ENCODE data around the gene RPTOR. TPM values are rescaled to one million over a fixed set of nuclear protein-coding genes. Genes with fewer than 3 reads are reported as not detected.

The RPTOR gene
- total RNA-seq, 3 donors from 2014 or later (not counting 1 experiment from before 2014, with no cell fraction given), result 49.2 to 63.6 (median 55.4) TPM

GRCh38 chr17:80783971-80784370, 239.3 kb downstream of the RPTOR start:
- H3K36me3 ChIP-seq (ENCODE audit: control insufficient read depth, insufficient read depth, low read length), result no peaks in the 10 kb centered on the region
- no peak overlapping the region for H3K4me3 Mint-ChIP-seq
- no peak overlapping the region for H3K27ac ChIP-seq (ENCODE audit: low read length)
- peaks cover 46% of the 10 kb centered on the region for H3K4me1 ChIP-seq (ENCODE audit: control insufficient read depth, insufficient read depth, low read length)
- H3K4me1 Mint-ChIP-seq, result peaks cover 37 to 58% of the 10 kb centered on the region in 2 donors
- no peak overlapping the region for H3K4me3 ChIP-seq (ENCODE audit: low read length)
- ATAC-seq (no peak), DNase-seq (no peak)
- no peak for TF ChIP-seq CTCF (IDR thresholded peaks at IDR 0.05)
- no peaks in the 10 kb centered on the region for H3K9me3 ChIP-seq (ENCODE audit: control insufficient read depth, insufficient read depth, low read length)
- no peaks in the 10 kb centered on the region for H3K36me3 Mint-ChIP-seq
- H3K27me3 Mint-ChIP-seq (ENCODE audit: low read depth in 2 of 2), result no peaks in the 10 kb centered on the region
- H3K9me3 Mint-ChIP-seq, result no peaks in the 10 kb centered on the region
- 98% methylated on average over 5 of the region's 6 CpGs for WGBS (ENCODE audit: insufficient coverage)
- no peaks in the 10 kb centered on the region for H3K27me3 ChIP-seq (ENCODE audit: control insufficient read depth, insufficient read depth, low read length)
- H3K27ac Mint-ChIP-seq, result no peak overlapping the region
- intact Hi-C loops (cut with micrococcal nuclease), result loop anchor here (5.0 kb wide), 1 partner anchor 47 kb away; no protein-coding TSS in a partner anchor

- H3K4me1 ChIP-seq (ENCODE audit: control insufficient read depth, insufficient read depth, low read length), result peaks cover 49% of the 10 kb centered on the region
- peak in 1 of 2 donors; percentile 47 for DNase-seq
- no peaks in the 10 kb centered on the region for H3K9me3 ChIP-seq (ENCODE audit: control insufficient read depth, insufficient read depth, low read length)
- H3K36me3 ChIP-seq (ENCODE audit: control insufficient read depth, insufficient read depth, low read length), result no peaks in the 10 kb centered on the region
- TF ChIP-seq CTCF (IDR thresholded peaks at IDR 0.05), result no peak
- H3K4me3 ChIP-seq (ENCODE audit: low read length), result no peak overlapping the region
- no peak overlapping the region for H3K27ac ChIP-seq (ENCODE audit: low read length)
- Mint-ChIP-seq H3K27me3 (ENCODE audit: low read depth in 2 of 2) (no peaks in the 10 kb centered on the region), H3K4me3 (no peak overlapping the region), H3K27ac (no peak overlapping the region), H3K9me3 (no peaks in the 10 kb centered on the region), H3K36me3 (no peaks in the 10 kb centered on the region), H3K4me1 (peaks cover 45 to 65% of the 10 kb centered on the region in 2 donors)
- no peak for ATAC-seq
- intact Hi-C loops (cut with micrococcal nuclease), result no loop called here
- H3K27me3 ChIP-seq (ENCODE audit: control insufficient read depth, insufficient read depth, low read length), result no peaks in the 10 kb centered on the region
- 96% methylated on average over 18 of the region's 19 CpGs for WGBS (ENCODE audit: insufficient coverage)
Observed at GRCh38 chr17:80785477-80786178, 241.0 kb downstream of the RPTOR start.

DNA sequence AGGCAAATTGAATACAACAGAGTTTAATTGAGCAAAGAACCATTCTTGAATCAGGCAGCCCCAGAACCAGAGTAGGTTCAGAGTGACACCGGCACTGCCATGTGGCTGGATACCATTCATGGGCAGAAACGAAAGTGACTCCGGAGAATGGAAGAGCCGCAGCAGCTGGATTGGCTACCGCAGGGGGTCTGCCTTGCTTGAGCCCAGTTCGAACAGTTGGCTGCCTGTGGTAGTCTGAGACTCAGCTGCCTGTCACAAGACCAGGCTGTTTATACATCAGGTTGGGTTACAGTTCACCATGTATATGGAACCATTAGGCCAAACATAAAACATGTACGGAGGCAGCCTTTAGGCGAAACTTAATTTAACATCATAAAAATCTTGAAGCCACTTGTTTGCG, 241.8 kb downstream of the RPTOR start:
- Mint-ChIP-seq H3K36me3 (no peaks in the 10 kb centered on the region), H3K4me3 (no peak overlapping the region), H3K9me3 (no peaks in the 10 kb centered on the region), H3K4me1 (peaks cover 40 to 65% of the 10 kb centered on the region in 2 donors), H3K27me3 (ENCODE audit: low read depth in 2 of 2) (no peaks in the 10 kb centered on the region), H3K27ac (no peak overlapping the region)
- Histone ChIP-seq H3K4me1 (ENCODE audit: control insufficient read depth, insufficient read depth, low read length) (peaks cover 45% of the 10 kb centered on the region), H3K36me3 (ENCODE audit: control insufficient read depth, insufficient read depth, low read length) (no peaks in the 10 kb centered on the region), H3K4me3 (ENCODE audit: low read length) (no peak overlapping the region), H3K27ac (ENCODE audit: low read length) (no peak overlapping the region), H3K27me3 (ENCODE audit: control insufficient read depth, insufficient read depth, low read length) (no peaks in the 10 kb centered on the region), H3K9me3 (ENCODE audit: control insufficient read depth, insufficient read depth, low read length) (no peaks in the 10 kb centered on the region)
- no peak for TF ChIP-seq CTCF (IDR thresholded peaks at IDR 0.05)
- WGBS (ENCODE audit: insufficient coverage), result 98% methylated on average over 9 of the region's 9 CpGs
- ATAC-seq, result no peak
- DNase-seq, result no peak
- intact Hi-C loops (cut with micrococcal nuclease), result no loop called here

- Mint-ChIP-seq H3K4me1 (peaks cover 40 to 61% of the 10 kb centered on the region in 2 donors), H3K36me3 (no peaks in the 10 kb centered on the region), H3K4me3 (no peak overlapping the region), H3K9me3 (no peaks in the 10 kb centered on the region), H3K27ac (no peak overlapping the region), H3K27me3 (ENCODE audit: low read depth in 2 of 2) (no peaks in the 10 kb centered on the region)
- no peaks in the 10 kb centered on the region for H3K36me3 ChIP-seq (ENCODE audit: control insufficient read depth, insufficient read depth, low read length)
- no peak for TF ChIP-seq CTCF (IDR thresholded peaks at IDR 0.05)
- H3K27ac ChIP-seq (ENCODE audit: low read length), result no peak overlapping the region
- intact Hi-C loops (cut with micrococcal nuclease), result no loop called here
- ATAC-seq (no peak), DNase-seq (no peak)
- peaks cover 40% of the 10 kb centered on the region for H3K4me1 ChIP-seq (ENCODE audit: control insufficient read depth, insufficient read depth, low read length)
- no peak overlapping the region for H3K4me3 ChIP-seq (ENCODE audit: low read length)
- H3K9me3 ChIP-seq (ENCODE audit: control insufficient read depth, insufficient read depth, low read length), result no peaks in the 10 kb centered on the region
- WGBS (ENCODE audit: insufficient coverage), result 93% methylated on average over 8 of the region's 8 CpGs
- no peaks in the 10 kb centered on the region for H3K27me3 ChIP-seq (ENCODE audit: control insufficient read depth, insufficient read depth, low read length)
Observed at GRCh38 chr17:80786887-80787286, 242.2 kb downstream of the RPTOR start.
